HG03135 (cell line): ENCODE results near the gene IL1B.

Source experiments
- ATAC-seq: cut with Tn5 transposase; IDR thresholded peaks from one replicate; pipeline ENCODE4 v1.9.1; 2021; ENCODE audit warnings: mild to moderate bottlenecking, moderate library complexity; ENCODE audit not compliant: unreplicated experiment

The IL1B gene

GRCh38 chr2:112787294-112787693 is 49.3 kb downstream of the IL1B start:
- ATAC-seq: no peak

DNA sequence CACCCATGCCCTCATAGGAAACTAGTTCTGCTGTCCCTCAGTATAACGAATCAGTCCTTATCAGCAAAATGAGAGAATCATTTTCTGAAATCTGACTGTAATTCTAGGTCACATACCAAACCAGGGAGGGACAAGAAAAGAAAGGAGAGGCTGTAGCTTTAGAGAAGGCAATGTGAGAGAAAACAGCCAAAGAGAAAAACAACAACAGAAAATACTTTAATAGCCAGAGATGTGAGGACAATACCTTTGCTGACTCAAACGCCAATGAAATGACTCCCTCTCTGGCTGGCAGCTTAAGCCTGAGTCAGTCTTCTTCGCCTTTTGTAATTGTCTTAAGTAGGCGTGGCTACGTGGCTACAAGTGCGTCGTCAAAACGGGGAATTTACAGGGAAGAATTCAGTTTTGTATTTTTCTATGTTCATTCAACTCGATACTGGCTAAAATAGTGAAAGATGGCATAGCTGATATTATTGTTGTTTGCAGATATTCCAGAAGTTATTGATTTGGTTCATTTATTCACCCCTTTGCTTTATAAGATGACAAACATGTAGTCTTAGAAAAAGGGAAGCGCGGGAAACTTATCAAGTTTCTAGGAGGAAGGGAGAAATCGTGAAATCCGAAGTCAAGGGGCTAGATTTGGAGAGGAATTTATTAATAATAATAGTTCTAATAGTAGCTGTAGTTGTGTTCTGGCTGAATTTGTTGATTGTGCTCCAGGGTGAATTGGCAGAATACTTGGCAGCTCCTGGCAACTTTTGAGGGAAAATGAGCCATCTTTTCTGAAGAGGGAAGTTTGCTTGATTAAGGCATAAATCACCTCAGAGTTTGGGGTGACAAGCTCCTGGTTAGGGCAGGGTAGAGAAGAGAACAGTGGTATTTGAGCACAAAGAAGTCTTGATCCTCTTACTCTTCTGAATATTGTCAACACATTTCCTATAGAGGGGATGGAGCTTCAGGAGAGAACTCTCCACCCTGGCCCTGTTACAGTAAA is 52.1 kb downstream of the IL1B start, which contains the start of gene IL1A:
IL1A (minus strand) TSS at position 295 of the 991 bp plus-strand sequence. CDS start 723 bp downstream, outside the sequence.
- ATAC-seq: no peak

DNA sequence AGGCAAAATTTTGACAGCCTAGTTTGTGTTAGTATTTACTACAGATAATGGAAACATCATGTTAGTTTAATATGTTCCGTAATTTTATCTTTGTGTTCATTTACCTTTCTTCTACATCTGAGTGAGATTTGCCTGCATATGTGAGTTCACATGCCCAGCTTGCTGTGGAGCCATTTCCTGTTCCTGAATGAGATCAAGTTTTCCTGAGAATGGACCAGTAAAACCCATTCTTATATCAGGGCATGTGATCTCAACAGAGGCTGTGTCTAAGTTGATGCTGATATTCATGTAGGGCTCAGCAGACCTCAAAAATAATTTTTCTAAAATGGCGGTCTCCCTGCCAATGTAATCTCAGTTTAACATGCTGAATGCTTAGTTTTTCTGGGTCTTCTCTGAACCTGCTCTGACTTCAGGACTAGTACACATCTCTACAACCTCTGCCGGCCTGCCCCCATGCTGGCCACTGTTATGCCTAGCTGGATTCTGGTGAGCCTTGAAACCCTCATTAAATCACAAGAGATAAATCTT is 53.3 kb downstream of the IL1B start:
- ATAC-seq: no peak

DNA sequence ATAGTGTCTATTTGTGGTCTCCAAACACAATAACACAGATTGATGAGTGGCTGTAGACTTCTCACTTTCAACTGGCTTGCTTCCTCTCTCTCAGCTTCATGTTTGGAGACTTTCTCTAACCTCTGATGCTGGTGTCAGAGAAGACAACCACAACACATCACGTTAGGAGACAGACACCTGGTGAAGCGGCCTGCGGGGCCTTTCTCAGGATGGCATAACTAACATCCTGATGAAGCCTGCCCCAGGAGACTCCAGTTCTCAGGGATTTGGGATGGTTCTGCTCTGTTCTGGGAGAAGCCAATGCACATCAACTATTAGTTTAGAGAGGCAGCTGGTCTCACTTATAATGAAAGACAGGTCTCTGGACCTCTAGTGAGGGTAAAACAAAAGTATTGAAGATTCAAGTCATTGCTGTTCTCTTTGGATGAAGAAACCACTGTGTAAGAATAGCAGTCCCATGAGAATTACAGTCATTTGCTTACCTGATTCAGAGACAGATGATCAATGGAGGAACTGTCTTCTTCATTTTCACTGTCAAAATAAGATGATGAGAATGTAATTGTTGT is 54.3 kb downstream of the IL1B start:
- peak; percentile 64 for ATAC-seq
